Choroid plexus epithelial cell (primary cell): Measurements from ENCODE around the gene ACP4.

ENCODE experiments used
- DNase-seq: peaks from one replicate; pipeline ENCODE4 v3.0.0-alpha.2; 2010; ENCODE audit warnings: low read depth
- H3K4me3 ChIP-seq: 2 replicates; pipeline ENCODE4 v1.5.1; 2011; ENCODE audit warnings: low read depth, mild to moderate bottlenecking, control low read depth, low read length, moderate library complexity
- CTCF ChIP-seq: conservative IDR thresholded peaks from 2 replicates; pipeline ENCODE4 v1.5.1; 2011; ENCODE audit warnings: low read depth, mild to moderate bottlenecking, control low read depth, inconsistent platforms, low read length, moderate library complexity

Gene ACP4

GRCh38 chr19:50821622-50822021 lies 31.4 kb downstream of the ACP4 start:
- H3K4me3 ChIP-seq, result no peak overlapping the region
- TF ChIP-seq CTCF, result no peak
- DNase-seq, result no peak

DNA sequence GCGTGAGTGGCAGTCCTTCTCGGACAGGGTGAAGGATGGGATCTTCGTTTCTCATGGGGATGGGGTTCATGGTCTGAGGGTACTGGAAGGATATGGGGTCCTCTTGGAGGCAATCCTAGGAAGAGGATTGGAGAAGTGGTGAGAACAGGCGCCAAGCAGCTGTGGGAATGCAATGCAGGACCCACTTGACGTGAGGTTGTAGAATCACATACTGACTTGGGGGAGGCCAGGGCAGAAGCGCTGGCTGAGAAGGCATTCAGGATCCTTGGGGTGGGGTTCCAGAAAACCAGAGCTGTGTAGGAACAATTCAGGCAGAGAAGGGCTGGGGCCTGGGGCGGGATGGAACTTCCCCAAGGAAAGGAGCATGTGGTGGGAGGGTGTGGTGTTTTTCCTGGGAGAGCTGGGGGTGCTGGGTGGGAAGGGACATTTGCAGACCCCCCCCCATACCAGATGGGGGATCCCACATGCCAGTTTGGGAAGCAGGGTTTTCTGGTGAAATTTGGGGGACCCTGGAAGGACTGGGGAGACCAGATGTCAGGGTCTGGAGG lies 32.5 kb downstream of the ACP4 start:
- no peak for TF ChIP-seq CTCF
- DNase-seq, result no peak
- no peak overlapping the region for H3K4me3 ChIP-seq

- TF ChIP-seq CTCF, result no peak
Measured at GRCh38 chr19:50823389-50824042, 33.3 kb downstream of the ACP4 start, which contains the start of gene KLK1. TSS of gene KLK1 (minus strand) at chr19:50823787. CDS start at chr19:50823748, 39 bp downstream.

GRCh38 chr19:50826492-50827240 lies 36.5 kb downstream of the ACP4 start:
- H3K4me3 ChIP-seq, result no peak overlapping the region
- DNase-seq, result no peak
- TF ChIP-seq CTCF, result no peak

More at GRCh38 chr19:50823389-50824042, 33.3 kb downstream of the ACP4 start, which contains the start of gene KLK1:
- H3K4me3 ChIP-seq, result no peak within 1 kb of the TSS
- no peak for DNase-seq

DNA sequence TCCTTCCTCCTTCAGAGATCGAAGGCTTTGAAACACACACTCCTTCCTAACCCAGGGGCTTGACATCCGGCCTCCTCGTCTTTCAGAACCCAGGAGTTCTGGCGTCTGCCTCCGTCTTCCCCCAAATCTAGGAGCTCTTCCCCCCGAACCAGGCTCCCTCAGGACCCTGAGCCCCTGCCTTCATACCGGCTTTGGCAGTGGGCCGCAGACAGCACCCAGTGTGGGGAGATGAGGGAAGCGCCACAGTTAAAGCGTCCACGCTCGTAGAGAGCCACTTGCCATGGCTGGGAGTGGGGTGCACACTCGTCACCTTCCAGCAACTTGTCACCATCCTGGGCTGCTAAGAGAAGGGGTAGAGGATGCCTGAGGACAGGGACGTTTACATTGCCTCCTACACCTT lies 37.3 kb downstream of the ACP4 start:
- H3K4me3 ChIP-seq, result no peak overlapping the region
- no peak for TF ChIP-seq CTCF
- no peak for DNase-seq

DNA sequence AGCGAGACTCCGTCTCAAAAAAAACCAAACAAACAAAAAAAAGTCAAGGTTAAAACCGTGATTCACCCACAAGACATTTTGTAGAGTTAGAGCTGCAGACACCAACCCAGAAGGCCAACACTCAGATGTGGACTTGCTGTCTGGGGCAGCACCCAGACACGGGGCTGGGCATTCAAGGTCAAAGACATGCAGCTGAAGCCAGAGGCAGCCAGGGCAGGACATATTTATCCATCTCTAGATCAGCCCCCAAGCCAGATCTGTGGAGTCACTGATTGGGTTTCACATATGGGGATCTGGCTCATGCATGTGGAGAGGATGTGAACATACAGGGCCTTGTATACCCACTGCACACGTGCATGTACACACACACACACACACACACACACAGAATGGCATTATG lies 39.6 kb downstream of the ACP4 start:
- no peak for TF ChIP-seq CTCF
- DNase-seq, result no peak
- no peak overlapping the region for H3K4me3 ChIP-seq
